Sigmoid colon (tissue), 7 donors: Measurements from ENCODE around the gene FHOD3. TPM values are rescaled to one million over a fixed set of nuclear protein-coding genes. Genes with fewer than 3 reads are reported as not detected.

Experiments
- DNase-seq: peaks from one replicate; pipeline ENCODE4 v3.0.0-alpha.2; 2019
- H3K27ac ChIP-seq, 4 donors: fragments of 200-600 bp; sonication (generic); one replicate each; pipeline ENCODE4 v1.5.1; 2016 to 2019; ENCODE audit warnings: mild to moderate bottlenecking in 1 of 4
- H3K27me3 ChIP-seq, 3 donors: fragments of 200-600 bp; sonication (generic); one replicate each; pipeline ENCODE4 v1.5.1; 2019; ENCODE audit warnings: mild to moderate bottlenecking in 1 of 3
- H3K36me3 ChIP-seq, 4 donors: fragments of 200-600 bp; sonication (generic); one replicate each; pipeline ENCODE4 v1.5.1; 2016 to 2019
- H3K4me1 ChIP-seq, 4 donors: fragments of 200-600 bp; sonication (generic); one replicate each; pipeline ENCODE4 v1.5.1; 2017 to 2019
- H3K4me3 ChIP-seq, 4 donors: fragments of 200-600 bp; sonication (generic); one replicate each; pipeline ENCODE4 v1.5.1; 2017 to 2019; ENCODE audit warnings: mild to moderate bottlenecking in 2 of 4, moderate library complexity in 1 of 4
- H3K9me3 ChIP-seq, 4 donors: fragments of 200-600 bp in 3 of 4; sonication (generic) in 3 of 4; one replicate each; pipeline versions ENCODE4 v1.5.1 to v1.6.1; 2013 to 2019
- EP300 ChIP-seq, 4 donors: sonication (generic); formaldehyde crosslinking; IDR thresholded peaks; one replicate each; pipeline ENCODE4 v1.6.1; 2017; ENCODE audit warnings: antibody characterized with exemption in 4 of 4
- POLR2A ChIP-seq, 2 donors: fragments of 450-650 bp; IDR thresholded peaks; one replicate each; pipeline ENCODE4 v1.6.1; 2016; ENCODE audit warnings: antibody characterized with exemption in 2 of 2, mild to moderate bottlenecking in 2 of 2, moderate library complexity in 2 of 2
- POLR2AphosphoS5 ChIP-seq, 4 donors: sonication (generic); formaldehyde crosslinking; IDR thresholded peaks; one replicate each; pipeline ENCODE4 v1.6.1; 2017; ENCODE audit warnings: antibody characterized with exemption in 4 of 4
- WGBS, 2 donors: extraction: QIAGEN DNeasy Blood & Tissue Kit; methylation state at CpG; one replicate each; pipeline ENCODE4 v1.1.7; 2013; 5-methylcytosine and 5-hydroxymethylcytosine counted together
- intact Hi-C: fragments of 100-400 bp; cut with DNase I; formaldehyde crosslinking; loops from one replicate; pipeline ENCODE4 v1.15.1; 2023
- polyA plus RNA-seq, 3 donors: library from polyadenylated mRNA; stranded (reverse); fragments of 200-250 nt; gene quantifications; one replicate each; pipeline ENCODE4 v1.2.3, GENCODE V29; 2013
- total RNA-seq, 4 donors: library from RNA; depleted of rRNA; stranded (reverse); fragments of >200 nt; gene quantifications; one replicate each; pipeline ENCODE4 v1.1.0, GENCODE V29; 2016
- TF ChIP-seq, protein P1 (sequence below), 4 experiments: fragments of 450-650 bp in 3 of 4; fragments of 200-600 bp in 1 of 4; IDR thresholded peaks; one replicate each; pipeline ENCODE4 v1.5.1; 2016 to 2019; ENCODE audit warnings: antibody characterized with exemption in 4 of 4, mild to moderate bottlenecking in 3 of 4, moderate library complexity in 2 of 4
- donor health status: healthy with polysubstance abuse.
- donor health status: Bipolar disorder and iron deficiency.
- donor health status: healthy.

FHOD3 gene
- total and polyA plus RNA-seq, 7 donors: 1.2 to 24.9 (median 9.5) TPM

DNA sequence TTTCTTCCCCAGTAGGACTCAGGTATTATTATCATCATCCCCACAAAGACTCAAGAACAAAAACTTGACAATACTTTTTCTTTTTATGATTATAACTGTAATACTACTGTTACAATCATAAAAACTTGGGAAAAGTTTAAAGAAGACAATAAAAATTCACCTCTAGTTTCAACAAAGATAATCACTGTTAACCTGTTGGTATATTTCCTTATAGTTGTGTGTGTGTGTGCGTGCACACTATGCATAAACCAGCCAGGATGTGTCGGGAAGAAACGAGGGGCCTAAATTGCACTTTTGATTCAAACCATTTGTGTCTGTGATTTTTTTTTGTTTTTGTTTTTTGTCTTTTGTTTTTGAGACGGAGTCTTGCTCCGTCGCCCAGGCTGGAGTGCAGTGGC lies 298.3 kb downstream of the FHOD3 start:
- TF ChIP-seq POLR2A (IDR thresholded peaks at IDR 0.05) (no peak), EP300 (IDR thresholded peaks at IDR 0.05) (no peak), POLR2AphosphoS5 (IDR thresholded peaks at IDR 0.05) (no peak)
- TF ChIP-seq, protein P1, sequence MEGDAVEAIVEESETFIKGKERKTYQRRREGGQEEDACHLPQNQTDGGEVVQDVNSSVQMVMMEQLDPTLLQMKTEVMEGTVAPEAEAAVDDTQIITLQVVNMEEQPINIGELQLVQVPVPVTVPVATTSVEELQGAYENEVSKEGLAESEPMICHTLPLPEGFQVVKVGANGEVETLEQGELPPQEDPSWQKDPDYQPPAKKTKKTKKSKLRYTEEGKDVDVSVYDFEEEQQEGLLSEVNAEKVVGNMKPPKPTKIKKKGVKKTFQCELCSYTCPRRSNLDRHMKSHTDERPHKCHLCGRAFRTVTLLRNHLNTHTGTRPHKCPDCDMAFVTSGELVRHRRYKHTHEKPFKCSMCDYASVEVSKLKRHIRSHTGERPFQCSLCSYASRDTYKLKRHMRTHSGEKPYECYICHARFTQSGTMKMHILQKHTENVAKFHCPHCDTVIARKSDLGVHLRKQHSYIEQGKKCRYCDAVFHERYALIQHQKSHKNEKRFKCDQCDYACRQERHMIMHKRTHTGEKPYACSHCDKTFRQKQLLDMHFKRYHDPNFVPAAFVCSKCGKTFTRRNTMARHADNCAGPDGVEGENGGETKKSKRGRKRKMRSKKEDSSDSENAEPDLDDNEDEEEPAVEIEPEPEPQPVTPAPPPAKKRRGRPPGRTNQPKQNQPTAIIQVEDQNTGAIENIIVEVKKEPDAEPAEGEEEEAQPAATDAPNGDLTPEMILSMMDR (IDR thresholded peaks at IDR 0.05): no peak
- intact Hi-C loops: no loop called here
- Histone ChIP-seq H3K36me3 (no peaks in the 10 kb centered on the region), H3K4me1 (no peaks in the 10 kb centered on the region), H3K9me3 (no peaks in the 10 kb centered on the region), H3K27ac (no peak overlapping the region), H3K4me3 (no peak overlapping the region), H3K27me3 (no peaks in the 10 kb centered on the region)
- WGBS, 2 donors: 22 to 76% methylated on average over 6 of the region's 6 CpGs
- DNase-seq: no peak

DNA sequence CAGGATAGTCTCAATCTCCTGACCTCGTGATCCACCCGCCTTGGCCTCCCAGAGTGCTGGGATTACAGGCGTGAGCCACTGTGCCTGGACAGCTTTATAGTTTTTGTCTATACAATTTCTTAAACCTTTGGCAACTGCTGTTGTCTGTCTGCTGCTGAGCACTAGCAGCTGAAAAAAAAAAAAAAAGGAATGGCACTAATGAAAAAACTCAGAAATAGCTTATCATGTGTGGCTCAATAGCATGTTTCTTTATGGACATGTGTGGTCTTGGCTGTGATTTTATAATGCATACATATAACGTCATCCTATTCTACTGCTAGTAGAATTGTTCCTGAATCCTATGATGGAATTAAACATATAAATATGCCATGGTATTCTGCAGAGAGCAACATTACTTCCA lies 300.1 kb downstream of the FHOD3 start:
- Histone ChIP-seq H3K36me3 (no peaks in the 10 kb centered on the region), H3K9me3 (no peaks in the 10 kb centered on the region), H3K4me3 (no peak overlapping the region), H3K4me1 (no peaks in the 10 kb centered on the region), H3K27me3 (no peaks in the 10 kb centered on the region), H3K27ac (no peak overlapping the region)
- intact Hi-C loops: no loop called here
- no peak for TF ChIP-seq EP300 (IDR thresholded peaks at IDR 0.05)
- no peak for TF ChIP-seq POLR2AphosphoS5 (IDR thresholded peaks at IDR 0.05)
- TF ChIP-seq, protein P1 (IDR thresholded peaks at IDR 0.05): no peak
- TF ChIP-seq POLR2A (IDR thresholded peaks at IDR 0.05): no peak
- 35 to 71% methylated on average over 4 of the region's 4 CpGs for WGBS, 2 donors
- no peak for DNase-seq

DNA sequence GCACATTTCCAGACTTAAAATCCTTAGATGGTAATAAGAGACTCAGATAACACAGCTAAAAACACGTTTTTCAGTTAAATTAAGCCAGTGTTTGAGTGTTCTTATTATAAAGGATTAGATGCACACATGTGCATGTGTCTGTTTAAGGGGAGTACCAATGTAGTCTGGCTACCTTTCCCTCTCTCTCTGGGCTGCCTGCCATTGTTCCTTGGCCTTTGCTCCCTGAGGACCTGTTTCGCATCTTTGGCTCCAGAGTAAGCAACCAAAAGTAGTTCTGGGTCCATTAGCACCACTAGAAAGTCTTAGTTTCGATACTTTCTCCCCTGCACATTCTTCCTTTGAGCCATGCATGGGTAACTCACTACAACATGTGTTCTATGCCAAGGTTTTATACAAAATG lies 303.0 kb downstream of the FHOD3 start:
- intact Hi-C loops: no loop called here
- Histone ChIP-seq H3K36me3 (no peaks in the 10 kb centered on the region), H3K4me1 (no peaks in the 10 kb centered on the region), H3K27me3 (no peaks in the 10 kb centered on the region), H3K27ac (no peak overlapping the region), H3K9me3 (no peaks in the 10 kb centered on the region), H3K4me3 (no peak overlapping the region)
- TF ChIP-seq EP300 (IDR thresholded peaks at IDR 0.05) (no peak), POLR2AphosphoS5 (IDR thresholded peaks at IDR 0.05) (no peak), POLR2A (IDR thresholded peaks at IDR 0.05) (no peak)
- TF ChIP-seq, protein P1 (IDR thresholded peaks at IDR 0.05): no peak
- 88 to 91% methylated on average over 3 of the region's 3 CpGs for WGBS, 2 donors
- no peak for DNase-seq

DNA sequence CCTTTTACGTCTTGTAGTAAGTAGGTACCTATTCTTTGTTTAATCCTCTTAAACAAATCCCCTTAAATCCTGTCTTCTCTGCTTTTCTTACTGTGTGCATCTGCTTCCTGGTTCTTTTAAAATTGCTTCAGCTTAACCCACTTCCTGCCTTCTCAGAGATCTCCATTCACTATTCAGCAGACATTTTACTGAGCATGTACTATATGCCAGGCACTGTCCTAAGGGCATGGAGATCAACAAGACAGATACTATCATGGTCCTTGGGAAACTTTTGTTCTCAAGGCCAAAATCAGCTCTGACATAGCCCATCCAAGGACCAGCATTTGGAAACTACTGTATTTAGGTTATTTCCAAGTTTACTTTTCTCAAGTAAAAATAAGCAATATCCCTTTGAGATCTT lies 303.8 kb downstream of the FHOD3 start:
- WGBS, 2 donors: 87 to 89% methylated on average over 1 of the region's 1 CpG
- no peaks in the 10 kb centered on the region for H3K36me3 ChIP-seq
- no peak for DNase-seq
- no peak overlapping the region for H3K27ac ChIP-seq
- no peaks in the 10 kb centered on the region for H3K9me3 ChIP-seq
- H3K27me3 ChIP-seq: no peaks in the 10 kb centered on the region
- H3K4me3 ChIP-seq: no peak overlapping the region
- H3K4me1 ChIP-seq: no peaks in the 10 kb centered on the region
- intact Hi-C loops: no loop called here
- TF ChIP-seq EP300 (IDR thresholded peaks at IDR 0.05): no peak
- TF ChIP-seq, protein P1 (IDR thresholded peaks at IDR 0.05): no peak
- TF ChIP-seq POLR2A (IDR thresholded peaks at IDR 0.05): no peak
- TF ChIP-seq POLR2AphosphoS5 (IDR thresholded peaks at IDR 0.05): no peak

DNA sequence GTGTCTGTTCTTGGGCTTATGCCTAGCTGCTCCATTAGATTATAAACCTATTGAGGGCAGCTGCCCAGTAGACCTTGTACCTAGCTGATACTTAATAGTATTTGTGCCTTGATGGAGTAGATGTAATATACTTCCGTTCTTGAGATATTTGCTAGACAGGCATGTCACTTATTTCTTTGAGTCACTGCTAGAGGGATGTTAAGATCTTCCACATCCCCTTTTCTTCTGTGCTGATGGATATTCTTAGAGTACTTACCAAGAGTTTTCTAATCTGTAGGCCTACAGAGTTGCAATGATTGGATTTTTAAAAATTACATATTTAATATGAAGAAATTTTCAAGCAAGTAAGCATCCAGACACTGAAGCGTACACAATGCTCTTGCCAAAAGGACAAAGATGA lies 304.6 kb downstream of the FHOD3 start:
- Histone ChIP-seq H3K4me3 (no peak overlapping the region), H3K27me3 (no peaks in the 10 kb centered on the region), H3K36me3 (no peaks in the 10 kb centered on the region), H3K4me1 (no peaks in the 10 kb centered on the region), H3K9me3 (no peaks in the 10 kb centered on the region), H3K27ac (no peak overlapping the region)
- TF ChIP-seq EP300 (IDR thresholded peaks at IDR 0.05) (no peak), POLR2AphosphoS5 (IDR thresholded peaks at IDR 0.05) (no peak), POLR2A (IDR thresholded peaks at IDR 0.05) (no peak)
- intact Hi-C loops: no loop called here
- 94 to 98% methylated on average over 2 of the region's 2 CpGs for WGBS, 2 donors
- no peak for DNase-seq
